A549 (cell line): ENCODE results near the gene HLTF. TPM values are rescaled to one million over a fixed set of nuclear protein-coding genes. Genes with fewer than 3 reads are reported as not detected.

ENCODE experiments used
- ATAC-seq, 2 experiments: fragments of 200-7000 bp in 1 of 2; fragments of >200 bp in 1 of 2; cut with Nextera tagmentation in 1 of 2; cut with Tn5 transposase in 1 of 2; 3 replicates each; pipeline versions ENCODE4 v1.8.0 to v1.9.1; 2018 to 2020; ENCODE audit warnings: mild to moderate bottlenecking in 1 of 2, moderate library complexity in 1 of 2
- CTCF ChIA-PET: fragments of 300-600 bp; sonication (Branson Sonifier 250); formaldehyde crosslinking; extraction: SDS; loops from one replicate; lab custom pipeline; 2021; ENCODE audit warnings: antibody characterized with exemption, inconsistent platforms; lab: Yijun Ruan, JAX
- POLR2A ChIA-PET: fragments of 350-600 bp; formaldehyde crosslinking; extraction: SDS; loops from one replicate; lab custom pipeline; 2021; ENCODE audit warnings: antibody characterized with exemption, inconsistent platforms; lab: Yijun Ruan, JAX
- DNase-seq, 2 experiments: peaks; one replicate each; pipeline versions ENCODE4 v3.0.0 to v3.0.0-alpha.2; 2011 to 2016; ENCODE audit warnings: low read depth in 1 of 2, low spot score in 1 of 2
- FAIRE-seq: peaks from 2 replicates; lab custom pipeline; 2011; peaks lifted over from hg19 to GRCh38; lab: Jason Lieb, UNC
- H3K27ac ChIP-seq, 2 experiments: fragments of >200 bp; sonication (Bioruptor Twin); formaldehyde crosslinking; 3 replicates each; pipeline ENCODE4 v1.5.1; 2016 to 2017
- H3K4me1 ChIP-seq: fragments of >200 bp; sonication (Bioruptor Twin); formaldehyde crosslinking; 3 replicates; pipeline ENCODE4 v1.6.1; 2016
- H3K4me2 ChIP-seq: fragments of >200 bp; sonication (Bioruptor Twin); formaldehyde crosslinking; 3 replicates; pipeline ENCODE4 v1.6.1; 2016
- H3K4me3 ChIP-seq: fragments of >200 bp; sonication (Bioruptor Twin); formaldehyde crosslinking; 3 replicates; pipeline ENCODE4 v1.5.1; 2016
- H3K9me3 ChIP-seq: fragments of >200 bp; sonication (Bioruptor Twin); formaldehyde crosslinking; 3 replicates; pipeline ENCODE4 v1.6.1; 2016
- BHLHE40 ChIP-seq: IDR thresholded peaks from 2 replicates; pipeline ENCODE4 v1.6.1; 2012; ENCODE audit warnings: low read depth, low read length, inconsistent platforms
- CBX8 ChIP-seq: fragments of 200-600 bp; sonication (generic); IDR thresholded peaks from 2 replicates; pipeline ENCODE4 v1.6.1; 2016
- CEBPB ChIP-seq, 2 experiments: fragments of >200 bp in 1 of 2; sonication (Bioruptor Twin) in 1 of 2; formaldehyde crosslinking in 1 of 2; IDR thresholded peaks; 2 replicates each; pipeline ENCODE4 v1.6.1; 2012 to 2016
- CHD2 ChIP-seq: fragments of 150-350 bp; IDR thresholded peaks from 2 replicates; pipeline ENCODE4 v1.6.1; 2014; ENCODE audit warnings: low read length; ENCODE audit not compliant: partially characterized antibody
- EHF ChIP-seq: fragments of 250-450 bp; sonication (Bioruptor Pico); IDR thresholded peaks from 2 replicates; pipeline ENCODE4 v1.5.0; 2020; ENCODE audit warnings: mild to moderate bottlenecking
- EHMT2 ChIP-seq: fragments of 200-600 bp; sonication (generic); IDR thresholded peaks from 2 replicates; pipeline ENCODE4 v1.6.1; 2016; ENCODE audit warnings: antibody characterized with exemption, low read depth, mild to moderate bottlenecking, moderate library complexity
- FOSL2 ChIP-seq, 2 experiments: fragments of 450-650 bp in 1 of 2; fragments of >200 bp in 1 of 2; sonication (Bioruptor Twin) in 1 of 2; formaldehyde crosslinking; IDR thresholded peaks; 2 replicates each; pipeline versions ENCODE4 v1.5.0 to v1.6.1; 2016 to 2020; ENCODE audit warnings: mild to moderate bottlenecking in 1 of 2, moderate library complexity in 1 of 2
- FOXS1 ChIP-seq: fragments of 250-450 bp; sonication (Bioruptor Pico); IDR thresholded peaks from 2 replicates; pipeline ENCODE4 v1.5.0; 2020; ENCODE audit warnings: mild to moderate bottlenecking, moderate library complexity
- HES2 ChIP-seq: fragments of >200 bp; sonication (Bioruptor Twin); formaldehyde crosslinking; IDR thresholded peaks from 2 replicates; pipeline ENCODE4 v1.6.1; 2016
- HOXA7 ChIP-seq: fragments of 250-450 bp; sonication (Bioruptor Pico); IDR thresholded peaks from 2 replicates; pipeline ENCODE4 v1.5.0; 2020; ENCODE audit warnings: mild to moderate bottlenecking, moderate library complexity
- HOXB5 ChIP-seq: fragments of 250-450 bp; sonication (Bioruptor Pico); IDR thresholded peaks from 2 replicates; pipeline ENCODE4 v1.5.0; 2020; ENCODE audit warnings: mild to moderate bottlenecking, moderate library complexity
- MAFK ChIP-seq: fragments of 450-650 bp; IDR thresholded peaks from 2 replicates; pipeline ENCODE4 v1.6.1; 2014; ENCODE audit not compliant: partially characterized antibody
- MYC ChIP-seq: IDR thresholded peaks from 2 replicates; pipeline ENCODE4 v1.6.1; 2012; ENCODE audit warnings: mild to moderate bottlenecking, inconsistent platforms, low read length, improper control_type of control experiment, borderline replicate concordance
- NFE2L2 ChIP-seq: fragments of 150-350 bp; conservative IDR thresholded peaks from 2 replicates; pipeline ENCODE4 v1.6.1; 2014; ENCODE audit warnings: low read length
- PHF8 ChIP-seq: fragments of 200-600 bp; sonication (generic); IDR thresholded peaks from 2 replicates; pipeline ENCODE4 v1.6.1; 2016; ENCODE audit warnings: low read depth, mild to moderate bottlenecking, antibody characterized with exemption, moderate library complexity, borderline replicate concordance
- RAD21 ChIP-seq, 2 experiments: fragments of >200 bp in 1 of 2; sonication (Bioruptor Twin) in 1 of 2; formaldehyde crosslinking in 1 of 2; IDR thresholded peaks in 1 of 2; conservative IDR thresholded peaks in 1 of 2; 2 replicates in 1 of 2; 3 replicates in 1 of 2; pipeline ENCODE4 v1.6.1; 2012 to 2018; ENCODE audit warnings: inconsistent platforms in 1 of 2
- RARB ChIP-seq: fragments of 250-450 bp; sonication (Bioruptor Pico); IDR thresholded peaks from 2 replicates; pipeline ENCODE4 v1.8.0; 2021; ENCODE audit warnings: mild to moderate bottlenecking, moderate library complexity
- RCOR1 ChIP-seq: fragments of 150-350 bp; IDR thresholded peaks from 2 replicates; pipeline ENCODE4 v1.6.1; 2014; ENCODE audit warnings: antibody characterized with exemption, low read length, low read depth
- RFX5 ChIP-seq: fragments of 450-650 bp; IDR thresholded peaks from 2 replicates; pipeline ENCODE4 v1.7.1; 2014; ENCODE audit warnings: antibody characterized with exemption, mild to moderate bottlenecking, moderate library complexity
- RNF2 ChIP-seq: fragments of 200-600 bp; sonication (generic); IDR thresholded peaks from 2 replicates; pipeline ENCODE4 v1.6.1; 2016; ENCODE audit warnings: low read depth, mild to moderate bottlenecking, antibody characterized with exemption, moderate library complexity, borderline replicate concordance
- SREBF2 ChIP-seq: fragments of 450-650 bp; IDR thresholded peaks from 2 replicates; pipeline ENCODE4 v1.6.1; 2014; ENCODE audit warnings: mild to moderate bottlenecking, moderate library complexity
- TP53 ChIP-seq: fragments of 250-450 bp; sonication (Bioruptor Pico); IDR thresholded peaks from 2 replicates; pipeline ENCODE4 v1.5.0; 2021; ENCODE audit warnings: mild to moderate bottlenecking, moderate library complexity
- ZFP36 ChIP-seq: fragments of 450-650 bp; IDR thresholded peaks from 2 replicates; pipeline ENCODE4 v1.6.1; 2014; ENCODE audit warnings: borderline replicate concordance; ENCODE audit not compliant: partially characterized antibody
- ZNF302 ChIP-seq: fragments of 250-450 bp; sonication (Bioruptor Pico); IDR thresholded peaks from 2 replicates; pipeline ENCODE4 v1.9.0; 2021; ENCODE audit warnings: inconsistent platforms, mild to moderate bottlenecking, moderate library complexity
- ZSCAN20 ChIP-seq: fragments of 250-450 bp; sonication (Bioruptor Pico); IDR thresholded peaks from 2 replicates; pipeline ENCODE4 v1.8.0; 2022; ENCODE audit warnings: mild to moderate bottlenecking, moderate library complexity
- WGBS: methylation state at CpG from one replicate; pipeline ENCODE4 v1.1.6; 2017; ENCODE audit errors: missing lambda C conversion rate; 5-methylcytosine and 5-hydroxymethylcytosine counted together
- polyA plus RNA-seq, 4 experiments: library from polyadenylated mRNA; depleted of rRNA in 3 of 4; stranded (reverse); fragments of >200 nt; fragmentation: RNase III in 1 of 4; extraction: RNeasy Plus Mini Kit Qiagen cat#74134 plus additional on column Dnase treatment in 1 of 4; gene quantifications; 2 replicates in 3 of 4; 3 replicates in 1 of 4; pipeline ENCODE4 v1.2.3, GENCODE V29; 2011 to 2017
- TF ChIP-seq, protein P1 (sequence below): fragments of >200 bp; sonication (Bioruptor Twin); formaldehyde crosslinking; IDR thresholded peaks from 3 replicates; pipeline ENCODE4 v1.6.1; 2016
- TF ChIP-seq, protein P2 (sequence below): fragments of >200 bp; sonication (Bioruptor Twin); formaldehyde crosslinking; IDR thresholded peaks from 3 replicates; pipeline ENCODE4 v1.5.1; 2016
- TF ChIP-seq, protein P3 (sequence below): IDR thresholded peaks from 2 replicates; pipeline ENCODE4 v1.6.1; 2012
- TF ChIP-seq, protein P4 (sequence below): IDR thresholded peaks from 2 replicates; pipeline ENCODE4 v1.6.1; 2012; ENCODE audit warnings: low read depth, borderline replicate concordance
- TF ChIP-seq, protein P5 (sequence below): fragments of 250-450 bp; sonication (Bioruptor Pico); IDR thresholded peaks from 2 replicates; pipeline ENCODE4 v1.5.0; 2020; ENCODE audit warnings: low read depth, mild to moderate bottlenecking, moderate library complexity

HLTF gene
- polyA plus RNA-seq, 2 of the 4 experiments (the other 2 are of a cell fraction) = 26.7 to 61.6 TPM

- CTCF ChIA-PET = no interaction called here
- H3K27ac ChIP-seq = no peak overlapping the region
- no peak for DNase-seq
- TF ChIP-seq ZNF302 (no peak), HOXB5 (CRISPR knock-in tag) (no peak), RCOR1 (no peak), ZFP36 (no peak), PHF8 (no peak), SREBF2 (no peak), EHMT2 (no peak), ZSCAN20 (CRISPR knock-in tag) (no peak), MYC (no peak), RARB (CRISPR knock-in tag) (no peak), RNF2 (no peak), RFX5 (no peak), CBX8 (no peak), RAD21 (conservative IDR thresholded peaks at IDR 0.05 in 1 of 2, IDR thresholded peaks at IDR 0.05 in 1 of 2) (no peak)
- TF ChIP-seq, protein P1, sequence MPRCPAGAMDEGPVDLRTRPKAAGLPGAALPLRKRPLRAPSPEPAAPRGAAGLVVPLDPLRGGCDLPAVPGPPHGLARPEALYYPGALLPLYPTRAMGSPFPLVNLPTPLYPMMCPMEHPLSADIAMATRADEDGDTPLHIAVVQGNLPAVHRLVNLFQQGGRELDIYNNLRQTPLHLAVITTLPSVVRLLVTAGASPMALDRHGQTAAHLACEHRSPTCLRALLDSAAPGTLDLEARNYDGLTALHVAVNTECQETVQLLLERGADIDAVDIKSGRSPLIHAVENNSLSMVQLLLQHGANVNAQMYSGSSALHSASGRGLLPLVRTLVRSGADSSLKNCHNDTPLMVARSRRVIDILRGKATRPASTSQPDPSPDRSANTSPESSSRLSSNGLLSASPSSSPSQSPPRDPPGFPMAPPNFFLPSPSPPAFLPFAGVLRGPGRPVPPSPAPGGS = no peak
- TF ChIP-seq, protein P2, sequence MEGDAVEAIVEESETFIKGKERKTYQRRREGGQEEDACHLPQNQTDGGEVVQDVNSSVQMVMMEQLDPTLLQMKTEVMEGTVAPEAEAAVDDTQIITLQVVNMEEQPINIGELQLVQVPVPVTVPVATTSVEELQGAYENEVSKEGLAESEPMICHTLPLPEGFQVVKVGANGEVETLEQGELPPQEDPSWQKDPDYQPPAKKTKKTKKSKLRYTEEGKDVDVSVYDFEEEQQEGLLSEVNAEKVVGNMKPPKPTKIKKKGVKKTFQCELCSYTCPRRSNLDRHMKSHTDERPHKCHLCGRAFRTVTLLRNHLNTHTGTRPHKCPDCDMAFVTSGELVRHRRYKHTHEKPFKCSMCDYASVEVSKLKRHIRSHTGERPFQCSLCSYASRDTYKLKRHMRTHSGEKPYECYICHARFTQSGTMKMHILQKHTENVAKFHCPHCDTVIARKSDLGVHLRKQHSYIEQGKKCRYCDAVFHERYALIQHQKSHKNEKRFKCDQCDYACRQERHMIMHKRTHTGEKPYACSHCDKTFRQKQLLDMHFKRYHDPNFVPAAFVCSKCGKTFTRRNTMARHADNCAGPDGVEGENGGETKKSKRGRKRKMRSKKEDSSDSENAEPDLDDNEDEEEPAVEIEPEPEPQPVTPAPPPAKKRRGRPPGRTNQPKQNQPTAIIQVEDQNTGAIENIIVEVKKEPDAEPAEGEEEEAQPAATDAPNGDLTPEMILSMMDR = no peak
- TF ChIP-seq, protein P3, sequence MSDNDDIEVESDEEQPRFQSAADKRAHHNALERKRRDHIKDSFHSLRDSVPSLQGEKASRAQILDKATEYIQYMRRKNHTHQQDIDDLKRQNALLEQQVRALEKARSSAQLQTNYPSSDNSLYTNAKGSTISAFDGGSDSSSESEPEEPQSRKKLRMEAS = no peak
- TF ChIP-seq, protein P4, sequence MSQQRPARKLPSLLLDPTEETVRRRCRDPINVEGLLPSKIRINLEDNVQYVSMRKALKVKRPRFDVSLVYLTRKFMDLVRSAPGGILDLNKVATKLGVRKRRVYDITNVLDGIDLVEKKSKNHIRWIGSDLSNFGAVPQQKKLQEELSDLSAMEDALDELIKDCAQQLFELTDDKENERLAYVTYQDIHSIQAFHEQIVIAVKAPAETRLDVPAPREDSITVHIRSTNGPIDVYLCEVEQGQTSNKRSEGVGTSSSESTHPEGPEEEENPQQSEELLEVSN = no peak
- TF ChIP-seq, all 56 proteins: peak for 0
- Histone ChIP-seq H3K4me2 (no peak overlapping the region), H3K4me1 (no peaks in the 10 kb centered on the region), H3K4me3 (no peak overlapping the region), H3K9me3 (no peaks in the 10 kb centered on the region)
- ATAC-seq (no peak), FAIRE-seq (no peak)
- POLR2A ChIA-PET = no interaction called here
- 80% methylated on average over 1 of the region's 1 CpG for WGBS
These were observed 27.7 kb downstream of the HLTF start for GRCh38 chr3:149058602-149059001.

- Histone ChIP-seq H3K4me2 (no peak overlapping the region), H3K4me1 (no peaks in the 10 kb centered on the region), H3K4me3 (no peak overlapping the region), H3K9me3 (no peaks in the 10 kb centered on the region), H3K27ac (no peak overlapping the region)
- DNase-seq (no peak), FAIRE-seq (no peak), ATAC-seq (no peak)
- TF ChIP-seq MAFK (peak; percentile 88), NFE2L2 (no peak)
- ChIA-PET CTCF (no interaction called here), POLR2A (no interaction called here)
- 97% methylated on average over 1 of the region's 1 CpG for WGBS
These were observed 28.1 kb downstream of the HLTF start for GRCh38 chr3:149058198-149058597.

GRCh38 chr3:149055575-149055974 lies 30.8 kb downstream of the HLTF start:
- ChIA-PET POLR2A (no interaction called here), CTCF (no interaction called here)
- Histone ChIP-seq H3K4me2 (no peak overlapping the region), H3K9me3 (no peaks in the 10 kb centered on the region), H3K4me3 (no peak overlapping the region), H3K27ac (no peak overlapping the region), H3K4me1 (no peaks in the 10 kb centered on the region)
- DNase-seq = no peak
- no peak for ATAC-seq
- WGBS = 77% methylated on average over 3 of the region's 3 CpGs
- FAIRE-seq = no peak
- TF ChIP-seq, protein P5, sequence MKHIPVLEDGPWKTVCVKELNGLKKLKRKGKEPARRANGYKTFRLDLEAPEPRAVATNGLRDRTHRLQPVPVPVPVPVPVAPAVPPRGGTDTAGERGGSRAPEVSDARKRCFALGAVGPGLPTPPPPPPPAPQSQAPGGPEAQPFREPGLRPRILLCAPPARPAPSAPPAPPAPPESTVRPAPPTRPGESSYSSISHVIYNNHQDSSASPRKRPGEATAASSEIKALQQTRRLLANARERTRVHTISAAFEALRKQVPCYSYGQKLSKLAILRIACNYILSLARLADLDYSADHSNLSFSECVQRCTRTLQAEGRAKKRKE = no peak
- TF ChIP-seq FOXS1 (CRISPR knock-in tag) (no peak), TP53 (CRISPR knock-in tag) (no peak), BHLHE40 (no peak), HOXB5 (CRISPR knock-in tag) (no peak), FOSL2 (IDR thresholded peaks at IDR 0.05) (no peak), FOSL2 (CRISPR knock-in tag; IDR thresholded peaks at IDR 0.05) (no peak), HES2 (no peak), ZNF302 (no peak), MAFK (no peak), HOXA7 (no peak), CHD2 (no peak), EHF (CRISPR knock-in tag) (no peak), CBX8 (no peak), CEBPB (IDR thresholded peaks at IDR 0.05) (no peak)
- TF ChIP-seq, protein P4 = no peak
